GM10266 (cell line): ENCODE results near the gene BCAS1.

ENCODE experiments used
- DNase-seq: peaks from one replicate; pipeline ENCODE4 v3.0.0; 2012; ENCODE audit errors: extremely low spot score
- CTCF ChIP-seq: IDR thresholded peaks from 2 replicates; pipeline ENCODE4 v1.5.1; 2012; ENCODE audit warnings: mild to moderate bottlenecking, low read depth; ENCODE audit not compliant: control insufficient read depth, insufficient read depth; ENCODE audit errors: missing control alignments

The BCAS1 gene

GRCh38 chr20:54107600-54108325, 37.4 kb upstream of the BCAS1 start:
- no peak for DNase-seq
- TF ChIP-seq CTCF = no peak

- TF ChIP-seq CTCF = no peak
- DNase-seq = no peak
Observed at GRCh38 chr20:54107181-54107580, 36.8 kb upstream of the BCAS1 start.

GRCh38 chr20:54106162-54106561, 35.8 kb upstream of the BCAS1 start:
- TF ChIP-seq CTCF = no peak
- no peak for DNase-seq

GRCh38 chr20:54105653-54106052, 35.3 kb upstream of the BCAS1 start:
- TF ChIP-seq CTCF = no peak
- no peak for DNase-seq

GRCh38 chr20:54104781-54105180, 34.4 kb upstream of the BCAS1 start:
- no peak for DNase-seq
- TF ChIP-seq CTCF = no peak

GRCh38 chr20:54103762-54104600, 33.6 kb upstream of the BCAS1 start:
- no peak for DNase-seq
- no peak for TF ChIP-seq CTCF

GRCh38 chr20:54103067-54103761, 32.8 kb upstream of the BCAS1 start:
- TF ChIP-seq CTCF = peak; percentile 79

More at GRCh38 chr20:54103067-54103761, 32.8 kb upstream of the BCAS1 start:
- DNase-seq = peak; percentile 74
